Keratinocyte (primary cell): ENCODE data around the gene BIN2. TPM values are rescaled to one million over a fixed set of nuclear protein-coding genes. Genes with fewer than 3 reads are reported as not detected.

Experiments used
- DNase-seq: peaks from one replicate; pipeline ENCODE4 v3.0.0-alpha.2; 2011; ENCODE audit warnings: low read depth, missing footprints, low spot score
- FAIRE-seq: peaks from 2 replicates; lab custom pipeline; 2011; peaks lifted over from hg19 to GRCh38; lab: Jason Lieb, UNC
- H2AFZ ChIP-seq: 2 replicates; pipeline ENCODE4 v1.6.0; 2012; ENCODE audit warnings: low read length, control low read depth, inconsistent platforms; ENCODE audit not compliant: control insufficient read depth
- H3K27ac ChIP-seq: 2 replicates; pipeline ENCODE4 v1.5.1; 2011; ENCODE audit warnings: low read length; ENCODE audit not compliant: control insufficient read depth, insufficient read depth
- H3K27me3 ChIP-seq: 3 replicates; pipeline ENCODE4 v1.6.0; 2011; ENCODE audit warnings: low read length; ENCODE audit not compliant: control insufficient read depth, insufficient read depth; ENCODE audit errors: extremely low read depth
- H3K36me3 ChIP-seq, 2 experiments: 2 replicates in 1 of 2; 3 replicates in 1 of 2; pipeline ENCODE4 v1.5.1; 2011; ENCODE audit warnings: low read length in 2 of 2, mild to moderate bottlenecking in 1 of 2; ENCODE audit not compliant: control insufficient read depth in 2 of 2, insufficient read depth in 2 of 2; ENCODE audit errors: extremely low read depth in 1 of 2
- H3K4me1 ChIP-seq: 3 replicates; pipeline ENCODE4 v1.5.1; 2011; ENCODE audit warnings: low read length; ENCODE audit not compliant: control insufficient read depth, insufficient read depth; ENCODE audit errors: extremely low read depth
- H3K4me2 ChIP-seq: 3 replicates; pipeline ENCODE4 v1.6.0; 2011; ENCODE audit warnings: low read depth, low read length; ENCODE audit not compliant: control insufficient read depth, insufficient read depth; ENCODE audit errors: extremely low read depth
- H3K4me3 ChIP-seq, 3 experiments: fragments of 200-600 bp in 1 of 3; sonication (generic) in 1 of 3; 2 replicates in 2 of 3; 3 replicates in 1 of 3; pipeline ENCODE4 v1.5.1; 2011 to 2016; ENCODE audit warnings: low read length in 3 of 3, mild to moderate bottlenecking in 3 of 3, control low read depth in 2 of 3, inconsistent platforms in 1 of 3, low read depth in 1 of 3, mixed read lengths in 1 of 3, mixed run types in 1 of 3, moderate library complexity in 1 of 3; ENCODE audit not compliant: control insufficient read depth in 2 of 3, insufficient read depth in 2 of 3; ENCODE audit errors: extremely low read depth in 1 of 3
- H3K79me2 ChIP-seq: 2 replicates; pipeline ENCODE4 v1.6.0; 2012; ENCODE audit warnings: low read length; ENCODE audit not compliant: control insufficient read depth, insufficient read depth
- H3K9ac ChIP-seq: 3 replicates; pipeline ENCODE4 v1.6.0; 2011; ENCODE audit warnings: low read length; ENCODE audit not compliant: control insufficient read depth, insufficient read depth; ENCODE audit errors: extremely low read depth
- H3K9me1 ChIP-seq: 3 replicates; pipeline ENCODE4 v1.6.0; 2011; ENCODE audit warnings: low read length; ENCODE audit not compliant: control insufficient read depth, insufficient read depth; ENCODE audit errors: extremely low read depth
- H3K9me3 ChIP-seq: 2 replicates; pipeline ENCODE4 v1.5.1; 2012; ENCODE audit warnings: low read depth, low read length; ENCODE audit not compliant: control insufficient read depth
- H4K20me1 ChIP-seq: 3 replicates; pipeline ENCODE4 v1.6.0; 2011; ENCODE audit warnings: low read length; ENCODE audit not compliant: control insufficient read depth, insufficient read depth; ENCODE audit errors: extremely low read depth
- CTCF ChIP-seq, 3 experiments: IDR thresholded peaks in 1 of 3; conservative IDR thresholded peaks in 1 of 3; optimal IDR thresholded peaks in 1 of 3; 2 replicates in 2 of 3; 3 replicates in 1 of 3; pipeline versions ENCODE3 to v1.5.1; 2011; ENCODE audit warnings: low read length in 3 of 3, mild to moderate bottlenecking in 3 of 3, moderate library complexity in 2 of 3, control low read depth in 1 of 3, inconsistent platforms in 1 of 3; ENCODE audit not compliant: insufficient read depth in 2 of 3; ENCODE audit errors: extremely low read depth in 1 of 3
- EZH2 ChIP-seq: IDR thresholded peaks from one replicate; pipeline ENCODE4 v1.6.1; 2012; ENCODE audit warnings: inconsistent platforms, mild to moderate bottlenecking, low read length, moderate library complexity
- dilution Hi-C: fragments of 300-500 bp; cut with MboI; formaldehyde crosslinking; loops from one replicate; pipeline ENCODE4 v1.7.0; 2020; ENCODE audit warnings: low sequenced_read_pairs; ENCODE audit not compliant: extremely low pct_ligation_motif_present
- polyA plus RNA-seq, 5 experiments: library from polyadenylated mRNA; depleted of rRNA in 3 of 5; stranded (reverse) in 3 of 5; stranded (forward) in 1 of 5; unstranded in 1 of 5; fragments of >200 nt; gene quantifications; 1 replicate in 1 of 5; 2 replicates in 3 of 5; 3 replicates in 1 of 5; pipeline versions ENCODE4 v1.2.1 to v1.2.3, GENCODE V29; 2011 to 2012; ENCODE audit warnings: missing spikeins in 2 of 5, low read depth in 1 of 5, low replicate concordance in 1 of 5

The BIN2 gene
- polyA plus RNA-seq, 1 donor (not counting 4 experiments of a cell fraction or from before 2014, with no cell fraction given): not detected

- H3K4me3 ChIP-seq: no peak overlapping the region
- no peak for DNase-seq
- H3K9me3 ChIP-seq: no peaks in the 10 kb centered on the region
- no peaks in the 10 kb centered on the region for H3K27me3 ChIP-seq
- no peaks in the 10 kb centered on the region for H3K36me3 ChIP-seq
- FAIRE-seq: no peak
- dilution Hi-C loops: no loop called here
- no peaks in the 10 kb centered on the region for H3K79me2 ChIP-seq
- H3K4me2 ChIP-seq: no peak overlapping the region
- TF ChIP-seq CTCF (optimal IDR thresholded peaks at IDR 0.05 in 1 of 3, IDR thresholded peaks at IDR 0.05 in 1 of 3, conservative IDR thresholded peaks at IDR 0.05 in 1 of 3; ENCODE audit: extremely low read depth in 1 of 3, insufficient read depth in 2 of 3, low read length in 3 of 3) (no peak), EZH2 (no peak)
- no peaks in the 10 kb centered on the region for H3K4me1 ChIP-seq
- no peak overlapping the region for H3K27ac ChIP-seq
- no peaks in the 10 kb centered on the region for H3K9me1 ChIP-seq
- H4K20me1 ChIP-seq: no peaks in the 10 kb centered on the region
- H2AFZ ChIP-seq: no peak overlapping the region
- no peak overlapping the region for H3K9ac ChIP-seq
These were observed 10.8 kb upstream of the BIN2 start for GRCh38 chr12:51334764-51335163.

- no peak for DNase-seq
- no peak for FAIRE-seq
- dilution Hi-C loops: no loop called here
- Histone ChIP-seq H3K36me3 (no peaks in the 10 kb centered on the region), H3K9ac (no peak overlapping the region), H3K4me2 (no peak overlapping the region), H4K20me1 (no peaks in the 10 kb centered on the region), H3K4me3 (no peak overlapping the region), H3K27me3 (no peaks in the 10 kb centered on the region), H2AFZ (no peak overlapping the region), H3K9me1 (no peaks in the 10 kb centered on the region), H3K9me3 (no peaks in the 10 kb centered on the region), H3K27ac (no peak overlapping the region), H3K79me2 (no peaks in the 10 kb centered on the region), H3K4me1 (no peaks in the 10 kb centered on the region)
- TF ChIP-seq EZH2 (no peak), CTCF (optimal IDR thresholded peaks at IDR 0.05 in 1 of 3, IDR thresholded peaks at IDR 0.05 in 1 of 3, conservative IDR thresholded peaks at IDR 0.05 in 1 of 3; ENCODE audit: extremely low read depth in 1 of 3, insufficient read depth in 2 of 3, low read length in 3 of 3) (no peak)
These were observed 9.6 kb upstream of the BIN2 start for GRCh38 chr12:51333536-51333935.
